Activated CD4-positive, alpha-beta T cell treated with anti-CD3 and anti-CD28 coated beads, Interleukin-10, Interleukin-2, amounts not matched to agents 100 ng/mL and 50 ng/mL, durations not matched to agents 16 hours and 8 hours (primary cell): Measurements from ENCODE around the gene SEPTIN11.
"Not testable (repeated sequence)": the region's sequence is repeated elsewhere in the genome, so short reads cannot be mapped to it uniquely, and the experiment has no call there.

Experiments used
- DNase-seq: peaks from one replicate; pipeline ENCODE4 v3.0.0-alpha.2; 2020

Gene SEPTIN11

GRCh38 chr4:76952656-76953582 is 3.4 kb downstream of the SEPTIN11 start:
- no peak for DNase-seq

GRCh38 chr4:76953956-76954355 is 4.4 kb downstream of the SEPTIN11 start:
- no peak for DNase-seq

GRCh38 chr4:76954489-76954888 is 4.9 kb downstream of the SEPTIN11 start:
- DNase-seq = no peak

- DNase-seq = no peak
Measured at GRCh38 chr4:76955182-76955581, 5.6 kb downstream of the SEPTIN11 start.

GRCh38 chr4:76957004-76957738 is 7.6 kb downstream of the SEPTIN11 start:
- DNase-seq = no peak

- DNase-seq = no peak
Measured at GRCh38 chr4:76958891-76959290, 9.3 kb downstream of the SEPTIN11 start.

- peak; percentile 78 for DNase-seq
Measured at GRCh38 chr4:76960014-76960413, 10.5 kb downstream of the SEPTIN11 start.

GRCh38 chr4:76962406-76963130 is 13.0 kb downstream of the SEPTIN11 start:
- DNase-seq = no peak

GRCh38 chr4:76963131-76963750 is 13.7 kb downstream of the SEPTIN11 start:
- no peak for DNase-seq

GRCh38 chr4:76963927-76964326 is 14.4 kb downstream of the SEPTIN11 start:
- not testable (repeated sequence) for DNase-seq

GRCh38 chr4:76964769-76965168 is 15.2 kb downstream of the SEPTIN11 start:
- no peak for DNase-seq

GRCh38 chr4:76965866-76966579 is 16.5 kb downstream of the SEPTIN11 start:
- no peak for DNase-seq

GRCh38 chr4:76968937-76969336 is 19.4 kb downstream of the SEPTIN11 start:
- no peak for DNase-seq

GRCh38 chr4:76969495-76969894 is 19.9 kb downstream of the SEPTIN11 start:
- DNase-seq = no peak

GRCh38 chr4:76969941-76970529 is 20.5 kb downstream of the SEPTIN11 start:
- no peak for DNase-seq

GRCh38 chr4:76972306-76972705 is 22.8 kb downstream of the SEPTIN11 start:
- DNase-seq = no peak

- DNase-seq = no peak
Measured at GRCh38 chr4:76974150-76974549, 24.6 kb downstream of the SEPTIN11 start.

GRCh38 chr4:76977113-76977512 is 27.6 kb downstream of the SEPTIN11 start:
- no peak for DNase-seq

- no peak for DNase-seq
Measured at GRCh38 chr4:76977736-76978350, 28.3 kb downstream of the SEPTIN11 start.

GRCh38 chr4:76979236-76979635 is 29.7 kb downstream of the SEPTIN11 start:
- no peak for DNase-seq

- no peak for DNase-seq
Measured at GRCh38 chr4:76980261-76980660, 30.7 kb downstream of the SEPTIN11 start.
